CD4-positive, alpha-beta T cell treated with Interleukin-17A for 4 hours (primary cell): Measurements from ENCODE around the gene PIP5K1C.
"Not testable (repeated sequence)": the region's sequence is repeated elsewhere in the genome, so short reads cannot be mapped to it uniquely, and the experiment has no call there.

ENCODE experiments used
- DNase-seq: peaks from one replicate; pipeline ENCODE4 v3.0.0-alpha.2; 2020; ENCODE audit warnings: mixed read lengths

PIP5K1C gene

DNA sequence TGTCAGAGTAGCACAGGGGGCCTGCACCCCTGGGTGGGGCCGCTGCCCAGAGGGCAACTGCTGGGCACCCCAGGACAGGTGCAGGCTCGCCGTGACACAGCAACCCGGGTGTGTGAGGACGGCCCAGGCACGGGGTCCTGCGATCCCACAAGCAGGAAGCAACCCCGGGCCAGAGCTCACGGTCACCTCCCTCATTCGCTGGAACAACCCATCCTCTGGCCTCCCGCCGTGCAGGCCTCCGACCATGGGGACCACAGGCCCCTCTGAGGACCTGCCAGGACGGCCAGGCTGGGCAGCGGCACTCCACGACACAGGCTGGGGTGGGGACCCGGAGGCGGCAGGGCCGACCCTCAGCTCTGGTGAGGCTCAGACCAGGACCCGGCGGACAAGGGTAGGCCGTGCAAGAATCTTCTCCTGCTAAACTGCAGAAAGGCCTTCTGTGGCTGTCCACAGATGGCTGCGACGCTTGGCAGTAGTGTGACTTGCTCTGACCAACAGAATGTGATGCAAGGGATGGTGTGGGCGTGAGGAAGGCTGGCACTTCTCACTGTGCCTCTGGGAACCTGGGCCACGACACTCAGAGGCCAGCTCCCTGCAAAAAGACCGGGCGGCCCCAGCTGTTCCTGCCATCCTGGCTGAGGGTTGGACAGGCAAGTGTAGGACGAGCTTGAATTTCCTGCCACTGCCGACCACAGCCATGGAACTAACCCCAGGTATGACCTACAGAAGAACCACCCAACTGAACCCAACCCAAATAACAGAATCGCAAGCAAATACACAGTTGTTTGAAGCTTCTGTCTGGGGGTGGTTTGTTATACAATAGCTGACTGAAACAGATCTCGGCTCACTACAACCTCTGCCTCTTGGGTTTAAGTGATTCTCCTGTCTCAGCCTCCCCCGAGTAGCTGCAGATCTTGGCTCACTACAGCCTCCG lies 26.5 kb downstream of the PIP5K1C start:
- DNase-seq = no peak

DNA sequence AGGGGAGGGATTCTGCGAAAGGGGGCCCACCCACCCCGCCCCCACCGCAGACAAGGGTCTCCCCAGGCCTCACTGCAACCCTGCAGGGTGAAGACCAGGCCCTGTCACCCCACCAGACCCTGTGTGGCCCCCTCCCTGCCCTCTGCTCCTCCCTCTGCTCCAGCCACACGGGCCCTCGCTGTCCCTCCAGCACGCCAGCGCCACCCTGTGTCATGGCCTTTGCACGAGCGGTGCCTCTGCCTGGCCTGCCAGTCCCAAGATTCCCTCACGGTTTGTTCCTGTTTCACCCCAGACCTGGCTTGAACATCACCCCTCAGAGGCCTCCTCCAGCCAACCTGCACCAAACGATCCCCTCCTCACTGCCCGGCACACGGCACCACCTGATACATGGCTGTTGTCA lies 27.3 kb downstream of the PIP5K1C start:
- no peak for DNase-seq

- no peak for DNase-seq
Observed at GRCh38 chr19:3672575-3672948, 27.7 kb downstream of the PIP5K1C start.

GRCh38 chr19:3671680-3672574 lies 28.3 kb downstream of the PIP5K1C start:
- peak; percentile 18 for DNase-seq

DNA sequence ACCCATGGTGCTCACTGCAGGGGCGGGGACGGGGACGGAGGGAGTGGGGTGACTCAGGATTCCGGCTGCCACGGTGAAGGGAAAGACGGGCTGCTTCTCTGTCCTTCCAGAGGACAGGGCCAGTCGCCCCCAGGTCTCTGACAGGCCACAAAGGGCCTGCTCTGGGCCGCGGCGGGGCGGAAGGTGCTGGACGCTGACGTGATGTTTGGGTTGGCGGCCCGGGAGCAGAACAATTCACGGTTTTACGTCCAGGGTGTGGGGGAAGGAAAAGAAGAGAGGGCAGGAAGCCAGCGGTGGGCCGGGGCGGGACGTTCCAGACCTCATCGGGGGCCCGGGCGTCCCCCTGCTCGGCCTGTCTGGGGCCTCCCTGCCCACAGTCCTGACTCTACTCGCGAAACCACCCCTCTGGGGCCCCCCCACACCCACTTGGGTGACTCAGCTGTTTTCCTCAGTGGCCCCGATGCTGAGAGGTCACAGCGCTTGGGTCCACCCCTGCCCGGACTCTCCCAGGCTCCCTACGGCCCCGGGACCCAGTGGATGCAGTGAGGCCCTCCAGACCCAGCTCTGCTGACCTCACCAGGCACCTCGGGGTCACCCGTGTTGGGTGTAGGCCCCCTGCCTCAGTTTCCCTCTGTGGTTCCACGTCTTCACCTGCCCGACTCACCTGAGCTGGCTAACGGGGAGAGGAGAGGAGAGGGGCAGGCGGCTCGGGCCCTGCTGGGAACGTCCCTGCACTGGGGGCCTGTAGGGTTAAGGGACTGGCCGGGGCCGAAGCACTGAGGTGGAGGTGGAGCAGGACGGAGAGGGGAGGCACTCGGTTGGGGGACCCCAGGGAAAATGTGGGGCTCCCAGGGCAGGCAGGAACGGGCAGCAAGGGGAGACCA lies 29.2 kb downstream of the PIP5K1C start:
- peak; percentile 23 for DNase-seq

DNA sequence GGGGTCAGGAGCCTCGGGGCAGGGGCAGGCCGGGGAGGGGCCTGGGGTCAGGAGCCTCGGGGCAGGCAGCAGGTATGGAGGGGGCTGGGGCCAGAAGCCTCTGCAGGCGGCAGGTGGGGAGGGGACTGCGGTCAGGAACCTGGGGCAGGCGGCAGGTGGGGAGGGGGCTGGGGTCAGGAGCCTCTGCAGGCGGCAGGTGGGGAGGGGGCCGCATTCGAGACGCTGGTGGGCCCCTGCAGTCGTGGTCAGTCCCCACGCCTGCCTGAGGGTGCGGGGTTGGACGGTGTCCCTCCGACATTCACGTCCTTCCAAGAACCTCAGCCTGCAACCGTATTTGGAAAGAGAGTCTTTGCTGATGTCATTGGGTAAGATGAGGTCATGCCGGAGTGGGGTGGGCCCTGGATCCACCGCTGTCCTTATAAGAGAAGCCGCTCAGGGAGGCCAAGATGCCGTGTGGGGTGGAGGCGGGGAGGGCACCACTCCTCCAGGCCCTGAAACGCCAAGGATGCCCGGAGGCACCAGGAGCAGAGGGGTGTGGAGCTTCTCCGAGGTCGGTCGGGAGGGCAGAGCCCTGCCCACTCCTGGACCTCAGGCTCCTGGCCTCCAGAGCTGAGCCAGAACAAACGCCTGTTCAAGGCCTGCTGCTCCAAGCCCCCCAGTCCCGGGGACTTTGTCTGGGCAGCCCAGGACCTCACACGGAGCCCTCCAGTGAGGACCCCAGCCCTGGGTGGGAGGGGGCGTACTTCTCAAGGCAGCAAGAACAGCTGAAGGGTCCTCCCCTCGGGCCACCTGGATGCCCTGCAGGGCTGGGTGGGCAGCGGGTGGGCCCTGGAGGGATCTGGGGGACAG lies 30.1 kb downstream of the PIP5K1C start:
- no peak for DNase-seq

DNA sequence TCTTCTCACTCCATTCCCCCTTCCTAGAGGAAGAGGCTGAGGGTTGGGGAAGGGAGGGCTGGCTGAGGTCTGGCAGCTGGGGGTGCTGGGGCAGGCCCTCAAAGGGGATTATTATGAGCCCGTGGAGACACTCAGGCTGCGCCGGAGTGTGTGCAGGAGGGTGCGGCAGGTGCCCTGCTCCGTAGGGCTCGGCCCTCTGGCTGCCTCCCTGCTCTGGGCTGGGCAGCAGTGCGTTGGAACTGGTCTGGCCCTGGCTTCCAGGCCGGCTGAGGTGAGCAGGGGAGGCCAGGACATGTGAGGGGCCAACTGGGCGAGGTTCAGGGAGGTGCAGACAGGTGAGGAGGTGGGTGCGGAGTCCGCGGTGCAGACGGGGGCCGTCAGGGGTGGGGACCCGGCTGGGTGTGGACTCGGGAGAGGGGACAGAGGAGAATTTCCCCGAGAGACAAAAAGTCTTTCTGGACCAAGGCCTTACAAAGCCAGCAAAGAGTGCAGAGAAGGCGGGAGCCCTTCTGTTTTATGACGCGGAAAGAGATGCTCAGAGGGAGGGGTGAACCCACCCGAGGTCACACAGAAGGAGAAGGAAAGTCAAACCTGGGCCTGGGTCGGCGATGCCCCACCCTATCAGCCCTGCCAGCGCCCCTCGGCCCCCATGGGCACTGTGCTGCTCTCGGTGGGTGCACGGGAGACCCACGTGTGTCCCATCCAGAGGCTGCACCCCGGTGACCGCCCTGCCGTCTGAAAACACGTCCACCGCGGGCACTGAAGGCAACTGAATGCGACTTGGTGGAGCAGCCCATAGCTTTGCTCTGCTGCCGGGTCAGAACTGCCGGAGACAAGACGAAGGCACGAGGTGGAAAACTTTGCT lies 31.0 kb downstream of the PIP5K1C start:
- DNase-seq = no peak

DNA sequence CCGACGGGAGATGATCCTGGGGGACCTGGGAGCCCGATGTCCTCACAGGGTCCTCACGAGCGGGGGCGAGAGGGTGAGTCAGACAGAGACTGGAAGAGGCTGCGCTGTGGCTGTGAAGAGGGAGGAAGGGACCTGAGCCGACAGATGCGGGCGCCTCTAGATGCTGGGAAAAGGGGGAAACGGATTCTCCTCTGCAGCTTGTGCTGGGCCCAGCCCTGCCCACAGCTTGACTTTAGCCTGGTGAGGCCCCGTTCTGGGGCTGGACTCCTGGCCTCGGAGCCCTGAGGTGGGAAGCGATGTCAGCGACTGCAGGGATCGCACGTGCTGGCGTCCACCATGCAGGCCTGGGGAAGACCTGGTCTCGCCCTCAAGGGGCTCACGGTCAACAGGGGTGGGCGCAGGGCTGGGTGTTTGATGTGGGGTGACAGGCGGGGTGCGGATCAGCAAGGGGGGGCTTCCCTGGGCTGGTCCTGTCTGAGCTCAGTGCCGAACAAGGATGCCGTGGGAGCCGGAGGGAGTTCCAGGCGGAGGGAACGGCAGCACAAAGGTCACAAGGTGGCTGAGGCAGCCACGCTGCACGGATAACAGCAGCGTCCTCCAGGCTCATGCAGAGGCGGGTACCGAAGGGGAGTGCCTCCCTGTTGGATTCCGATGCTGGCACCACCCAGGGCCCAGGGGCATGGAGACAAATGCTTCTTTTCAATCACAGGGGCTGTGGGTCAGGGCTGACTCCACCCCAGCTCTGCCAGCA lies 31.8 kb downstream of the PIP5K1C start:
- no peak for DNase-seq

DNA sequence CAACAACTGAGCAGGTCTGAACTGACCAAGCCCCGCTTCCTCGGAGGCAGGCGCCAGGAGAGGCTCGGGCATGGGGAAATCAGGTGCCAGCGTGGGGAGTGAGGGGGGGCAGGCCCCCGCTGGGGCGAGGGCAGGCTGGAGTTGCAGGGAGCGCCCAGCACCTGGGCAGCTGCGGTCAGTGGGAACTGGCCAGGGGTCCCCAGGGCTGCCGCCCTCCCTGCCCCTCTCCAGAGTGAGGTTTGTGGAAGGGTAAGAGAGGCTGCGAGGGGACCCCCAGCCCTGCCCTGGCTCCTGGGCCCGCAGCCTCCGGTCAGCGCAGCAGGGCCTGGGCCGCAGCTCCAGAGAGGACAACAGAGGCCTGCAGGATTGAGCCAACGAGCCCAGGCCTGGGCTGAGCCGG lies 32.5 kb downstream of the PIP5K1C start:
- no peak for DNase-seq

DNA sequence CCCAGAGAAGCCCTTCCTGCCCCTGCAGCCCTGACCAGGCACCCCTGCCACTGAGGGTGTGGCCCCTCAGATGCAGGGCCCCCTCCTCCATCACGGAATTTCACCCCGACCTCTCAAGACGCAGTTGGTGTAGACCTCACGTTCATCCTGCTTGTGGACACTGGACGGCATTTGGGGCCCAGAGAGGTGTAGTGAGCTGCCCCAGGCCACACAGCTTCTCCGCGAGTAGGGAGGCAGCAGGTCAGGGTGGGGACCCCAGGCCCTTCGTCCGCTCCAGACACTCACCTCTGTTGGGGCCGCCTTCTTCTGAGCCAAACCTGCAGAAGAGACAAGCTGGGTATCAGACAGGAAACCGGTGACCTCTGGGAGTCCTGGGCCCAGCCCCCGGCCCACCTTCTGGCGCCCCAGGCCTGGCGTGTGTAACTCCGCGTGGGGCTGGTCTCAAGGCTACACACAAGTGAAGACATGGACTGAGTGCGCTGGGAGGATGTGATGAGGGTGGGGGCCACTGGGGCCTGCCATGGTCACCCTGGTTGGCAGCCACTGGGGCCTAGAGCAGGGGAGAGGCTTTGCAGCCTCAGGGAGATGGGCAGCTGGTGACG lies 33.1 kb downstream of the PIP5K1C start:
- DNase-seq = no peak

DNA sequence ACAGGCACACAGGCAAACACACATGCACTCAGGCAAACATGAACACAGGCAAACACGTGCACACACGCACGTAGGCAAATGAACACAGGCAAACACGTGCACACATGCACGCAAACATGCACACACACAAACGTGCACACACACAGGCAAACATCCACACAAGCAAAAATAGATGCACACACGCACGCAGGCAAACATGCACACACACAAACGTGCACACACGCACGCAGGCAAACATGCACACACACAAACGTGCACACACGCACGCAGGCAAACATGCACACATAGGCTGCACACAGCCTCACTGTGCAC lies 33.8 kb downstream of the PIP5K1C start:
- DNase-seq = not testable (repeated sequence)

DNA sequence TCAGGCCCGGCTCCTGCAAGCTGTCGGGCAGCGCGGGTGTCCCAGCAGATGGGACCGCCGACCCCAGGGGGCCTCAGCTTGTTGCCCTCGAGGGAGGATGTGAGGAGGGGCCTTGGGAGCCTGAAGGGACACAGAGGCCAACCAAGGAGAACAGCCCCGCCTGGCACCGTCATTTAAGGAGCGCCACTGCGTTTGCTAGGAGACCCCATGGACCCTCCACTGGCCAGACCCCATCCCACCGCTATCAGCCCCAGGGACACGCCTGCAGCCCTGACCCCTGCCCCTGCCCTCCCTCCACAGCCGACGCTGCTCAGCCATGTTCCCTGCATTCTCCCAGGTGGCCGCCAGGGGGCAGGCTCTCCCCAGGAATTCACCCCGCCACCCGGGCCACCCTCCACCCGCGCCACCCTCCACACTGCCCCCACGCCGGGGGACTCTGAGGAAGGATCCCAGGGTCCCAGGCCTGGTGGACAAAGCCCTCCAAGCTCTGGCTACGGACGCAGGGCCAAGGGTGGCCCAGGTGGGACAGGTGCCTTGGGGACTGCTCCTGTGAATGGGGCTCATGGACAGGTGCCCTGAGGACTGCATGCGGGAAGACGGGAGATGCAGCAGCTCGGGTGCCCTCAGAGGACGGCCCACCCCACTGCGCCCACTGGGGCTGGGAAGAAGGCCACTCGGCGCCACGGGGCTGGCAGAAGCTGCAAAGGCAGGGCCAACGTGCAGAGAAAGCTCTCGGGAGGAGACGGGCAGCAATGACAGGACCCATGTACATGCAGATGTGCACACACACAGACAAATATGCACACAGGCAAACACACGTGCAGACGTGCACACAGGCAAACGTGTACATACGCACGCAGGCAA lies 34.4 kb downstream of the PIP5K1C start:
- peak; percentile 83 for DNase-seq

DNA sequence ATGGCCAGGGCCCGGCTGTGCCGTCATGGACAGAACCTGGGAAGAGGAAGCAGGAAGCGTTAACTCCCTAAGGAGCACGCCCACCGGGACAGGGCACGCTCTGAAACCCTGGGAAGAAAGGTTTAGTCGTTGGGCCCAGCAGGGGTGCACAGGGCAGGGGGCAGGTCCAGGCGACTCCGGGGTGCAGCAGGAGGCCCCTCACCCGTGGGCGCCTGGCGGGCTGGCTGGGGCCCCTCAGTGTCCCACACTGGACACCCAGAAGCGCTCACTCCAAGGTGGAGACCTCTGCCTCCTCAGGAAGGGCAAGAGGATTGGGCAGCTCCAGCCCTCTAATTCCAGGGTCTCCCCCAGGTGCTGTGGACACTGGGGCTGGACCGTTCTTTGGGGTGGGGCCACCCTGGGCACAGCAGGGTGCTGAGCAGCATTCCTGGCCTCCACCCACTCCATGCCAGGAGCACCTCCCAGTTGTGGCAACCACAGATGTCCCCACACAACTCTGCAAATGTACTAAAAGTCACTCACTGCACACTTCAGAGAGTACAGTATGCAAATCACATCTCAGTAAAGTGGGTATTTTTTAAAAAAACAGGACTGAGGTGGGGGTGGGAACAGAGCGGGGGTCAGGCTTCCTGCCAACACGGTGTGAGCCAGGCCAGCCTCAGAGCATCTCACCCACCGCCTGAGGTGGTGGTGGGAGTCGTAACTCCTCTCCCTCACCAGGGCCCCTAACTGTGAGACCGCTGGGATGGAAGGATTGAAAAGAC lies 35.2 kb downstream of the PIP5K1C start:
- no peak for DNase-seq

DNA sequence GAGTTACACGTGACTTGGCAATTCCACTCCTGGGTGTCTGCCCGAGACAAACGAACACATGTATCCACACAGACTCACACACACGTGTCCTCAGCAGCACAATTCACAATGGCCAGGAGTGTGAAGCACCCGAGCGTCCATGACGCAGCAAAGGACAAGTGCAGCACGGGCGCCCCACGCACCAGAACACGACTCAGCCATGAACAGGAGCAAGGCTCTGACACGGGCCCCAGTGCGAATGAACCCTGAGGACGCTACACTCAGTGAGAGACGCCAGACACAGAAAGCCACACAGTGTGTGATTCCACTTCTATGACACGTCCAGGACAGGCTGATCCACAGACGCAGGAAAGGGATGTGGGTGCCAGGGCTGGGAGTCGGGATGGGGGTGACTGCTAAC lies 36.4 kb downstream of the PIP5K1C start:
- DNase-seq = no peak

- no peak for DNase-seq
Observed at GRCh38 chr19:3661284-3662238, 38.7 kb downstream of the PIP5K1C start.

DNA sequence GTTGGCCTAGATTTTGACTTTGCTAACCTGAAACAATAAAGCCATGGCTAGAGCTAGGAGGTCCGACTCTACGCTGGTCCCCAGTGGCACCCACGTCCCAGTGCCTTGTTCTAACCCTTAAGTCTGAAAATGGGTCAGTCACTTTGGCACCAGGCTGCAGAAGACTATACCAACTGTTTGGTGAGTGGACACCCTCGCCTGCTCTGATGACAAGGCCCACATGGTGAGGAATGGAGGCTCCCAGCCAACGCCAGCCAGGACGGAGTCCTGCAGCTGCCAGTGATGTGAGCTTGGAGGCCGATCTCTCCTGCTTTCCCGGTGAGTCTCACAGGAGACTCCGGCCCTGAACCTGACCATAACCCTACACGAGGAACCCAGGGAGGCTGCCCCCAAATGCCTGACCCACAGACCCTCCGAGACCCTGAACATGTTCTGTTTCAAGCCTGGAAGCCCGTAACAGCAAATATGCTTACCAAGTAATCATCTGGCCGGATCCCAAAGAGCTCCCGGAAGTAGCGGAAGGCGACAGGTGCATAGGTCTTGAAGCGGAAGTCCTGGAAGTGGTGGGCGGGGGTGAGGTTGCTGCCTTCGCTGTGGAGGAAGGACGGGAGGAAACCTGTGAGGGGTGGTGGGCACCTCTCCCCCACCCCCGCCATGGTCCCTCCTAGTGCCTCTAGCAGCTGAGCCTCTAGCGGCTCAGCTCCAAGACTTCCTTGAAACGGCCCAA lies 39.6 kb downstream of the PIP5K1C start:
- DNase-seq = no peak
